ENCODE results near the gene VAV3. TPM values are rescaled to one million over a fixed set of nuclear protein-coding genes. Genes with fewer than 3 reads are reported as not detected.

VAV3 gene
- total and polyA plus RNA-seq, 5 experiments from 2014 or later: 2.2 to 13.1 (median 2.9) TPM

DNA sequence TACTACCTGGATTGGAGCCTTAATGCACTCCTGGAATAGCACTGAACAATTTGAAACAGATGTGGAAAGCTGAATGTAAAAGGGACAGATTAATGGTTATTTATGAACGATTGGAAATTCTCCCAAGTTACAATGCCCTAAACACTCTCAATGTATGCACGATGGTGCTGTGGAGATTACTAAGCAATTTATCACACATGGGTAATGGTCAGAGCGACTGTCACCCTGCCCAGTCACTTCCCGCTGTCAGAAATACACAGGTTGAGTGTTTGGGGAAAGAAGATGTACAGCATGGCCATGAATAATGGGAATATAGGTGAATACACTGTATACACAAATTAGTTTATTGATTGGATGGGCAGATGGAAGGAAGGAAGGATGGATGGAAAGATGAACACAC is 342.4 kb downstream of the VAV3 start:
- no peaks in the 10 kb centered on the region for H3K27me3 Mint-ChIP-seq

DNA sequence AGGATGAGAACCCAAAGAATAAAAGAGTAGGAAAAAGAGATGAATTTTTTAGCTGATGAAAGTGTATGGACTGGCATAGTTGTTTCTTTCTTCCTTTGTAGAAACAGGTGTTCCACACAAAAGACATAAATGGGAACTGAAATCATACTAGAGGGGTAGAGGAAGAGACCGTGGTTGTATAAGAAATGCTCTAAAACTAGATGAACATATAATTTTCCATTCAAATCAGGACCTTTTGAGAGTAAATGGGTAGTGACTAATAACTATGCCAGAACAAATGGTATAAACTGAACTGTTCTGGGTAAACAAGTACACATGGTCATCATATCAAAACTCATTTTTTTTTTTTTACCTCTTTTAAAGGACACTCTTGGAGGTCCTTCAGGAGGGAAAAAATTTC is 344.2 kb downstream of the VAV3 start:
- Mint-ChIP-seq H3K9me3 (peaks cover 0 to 10% (median 3%) of the 10 kb centered on the region in 9 donors), H3K4me1 (no peaks in the 10 kb centered on the region), H3K27me3 (no peaks in the 10 kb centered on the region), H3K36me3 (peaks cover 14 to 18% (median 16%) of the 10 kb centered on the region in 3 donors), H3K27ac (no peak overlapping the region), H3K4me3 (no peak overlapping the region)
- DNase-seq (no peak), ATAC-seq (no peak)
- POLR2A ChIA-PET: no interaction called here

More for the DNA sequence above, 342.4 kb downstream of the VAV3 start:
- DNase-seq: no peak
- Mint-ChIP-seq H3K27ac (no peak overlapping the region), H3K4me1 (no peaks in the 10 kb centered on the region), H3K9me3 (peaks cover 0 to 2% (median 0%) of the 10 kb centered on the region in 9 donors), H3K36me3 (peaks cover 3 to 5% (median 4%) of the 10 kb centered on the region in 3 donors), H3K4me3 (no peak overlapping the region)
- POLR2A ChIA-PET: no interaction called here
- ATAC-seq: no peak

- Mint-ChIP-seq H3K4me3 (no peak overlapping the region), H3K36me3 (peaks cover 25 to 33% (median 32%) of the 10 kb centered on the region in 3 donors), H3K27me3 (no peaks in the 10 kb centered on the region), H3K27ac (no peak overlapping the region), H3K9me3 (peaks cover 0 to 27% (median 7%) of the 10 kb centered on the region in 9 donors), H3K4me1 (no peaks in the 10 kb centered on the region)
- POLR2A ChIA-PET: no interaction called here
- no peak for ATAC-seq
- no peak for DNase-seq
These were observed 346.4 kb downstream of the VAV3 start for GRCh38 chr1:107618539-107618938.

- peaks cover 3 to 33% (median 9%) of the 10 kb centered on the region in 9 donors for H3K9me3 Mint-ChIP-seq
- no peak overlapping the region for H3K4me3 Mint-ChIP-seq
- DNase-seq: no peak
- ATAC-seq: no peak
- peaks cover 25 to 37% (median 37%) of the 10 kb centered on the region in 3 donors for H3K36me3 Mint-ChIP-seq
- POLR2A ChIA-PET: no interaction called here
- no peak overlapping the region for H3K27ac Mint-ChIP-seq
- no peaks in the 10 kb centered on the region for H3K4me1 Mint-ChIP-seq
- no peaks in the 10 kb centered on the region for H3K27me3 Mint-ChIP-seq
These were observed 347.1 kb downstream of the VAV3 start for GRCh38 chr1:107617921-107618320.

DNA sequence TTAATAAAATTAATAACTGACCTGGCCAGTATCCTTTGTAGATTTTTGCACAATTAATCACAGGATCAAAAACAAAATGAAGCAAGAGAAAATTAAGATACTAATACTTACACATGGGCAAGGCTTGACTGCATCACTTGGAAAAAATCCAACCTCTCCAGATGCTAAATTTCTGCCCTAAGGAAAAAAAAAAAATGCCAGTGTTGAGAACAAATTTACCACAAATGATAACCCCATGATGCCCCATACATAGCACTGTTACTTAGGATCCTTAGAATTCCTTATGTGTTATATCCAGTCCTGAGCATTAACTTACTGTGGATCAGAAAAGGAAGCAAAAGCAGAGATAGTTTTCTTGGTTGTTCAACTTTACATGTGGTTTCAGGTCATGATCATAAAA is 347.5 kb downstream of the VAV3 start:
- ATAC-seq (no peak), DNase-seq (no peak)
- no peaks in the 10 kb centered on the region for H3K27me3 Mint-ChIP-seq
- H3K4me3 Mint-ChIP-seq: no peak overlapping the region
- H3K4me1 Mint-ChIP-seq: no peaks in the 10 kb centered on the region
- peaks cover 3 to 38% (median 13%) of the 10 kb centered on the region in 9 donors for H3K9me3 Mint-ChIP-seq
- POLR2A ChIA-PET: no interaction called here
- H3K36me3 Mint-ChIP-seq: peaks cover 25 to 42% (median 40%) of the 10 kb centered on the region in 3 donors
- H3K27ac Mint-ChIP-seq: no peak overlapping the region

- H3K27me3 Mint-ChIP-seq: no peaks in the 10 kb centered on the region
- peaks cover 7 to 39% (median 34%) of the 10 kb centered on the region in 3 donors for H3K36me3 Mint-ChIP-seq
- H3K9me3 Mint-ChIP-seq: peaks cover 0 to 38% (median 22%) of the 10 kb centered on the region in 9 donors
- no peak overlapping the region for H3K27ac Mint-ChIP-seq
- H3K4me1 Mint-ChIP-seq: no peaks in the 10 kb centered on the region
- no peak for ATAC-seq
- DNase-seq: no peak
- H3K4me3 Mint-ChIP-seq: no peak overlapping the region
- POLR2A ChIA-PET: no interaction called here
These were observed 355.2 kb downstream of the VAV3 start for GRCh38 chr1:107609808-107610207.

DNA sequence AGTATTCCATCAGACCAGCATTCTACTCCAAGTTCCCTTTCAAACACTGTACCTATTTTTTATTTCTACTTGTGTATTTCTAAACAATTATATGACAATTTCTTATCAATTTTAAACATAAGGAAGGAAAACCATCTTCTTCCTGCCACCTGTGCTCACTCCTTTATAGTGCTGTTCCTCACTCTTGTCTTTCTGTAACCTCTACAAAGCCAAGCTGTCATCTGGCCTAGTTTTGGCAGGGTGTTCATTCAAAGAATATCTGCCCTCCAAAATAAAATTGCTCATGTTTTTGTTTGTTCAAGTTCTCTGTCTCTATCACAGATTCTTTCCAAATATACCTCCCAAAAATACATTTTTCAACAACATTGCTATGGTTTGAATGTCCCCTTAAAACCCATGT is 360.2 kb downstream of the VAV3 start:
- Mint-ChIP-seq H3K27me3 (no peaks in the 10 kb centered on the region), H3K36me3 (peaks cover 7 to 18% (median 12%) of the 10 kb centered on the region in 3 donors), H3K4me1 (peaks cover 0 to 3% (median 0%) of the 10 kb centered on the region in 4 donors), H3K9me3 (peaks cover 0 to 14% (median 8%) of the 10 kb centered on the region in 9 donors), H3K4me3 (no peak overlapping the region), H3K27ac (no peak overlapping the region)
- DNase-seq (no peak), ATAC-seq (no peak)
- POLR2A ChIA-PET: no interaction called here

GRCh38 chr1:107600607-107601160 is 364.3 kb downstream of the VAV3 start:
- POLR2A ChIA-PET: no interaction called here
- Mint-ChIP-seq H3K27me3 (no peaks in the 10 kb centered on the region), H3K36me3 (peaks cover 6 to 15% (median 10%) of the 10 kb centered on the region in 3 donors), H3K9me3 (peaks cover 0 to 3% (median 0%) of the 10 kb centered on the region in 9 donors), H3K4me3 (no peak overlapping the region), H3K27ac (no peak overlapping the region), H3K4me1 (peaks cover 0 to 3% (median 0%) of the 10 kb centered on the region in 4 donors)
- no peak for ATAC-seq
- DNase-seq: no peak

DNA sequence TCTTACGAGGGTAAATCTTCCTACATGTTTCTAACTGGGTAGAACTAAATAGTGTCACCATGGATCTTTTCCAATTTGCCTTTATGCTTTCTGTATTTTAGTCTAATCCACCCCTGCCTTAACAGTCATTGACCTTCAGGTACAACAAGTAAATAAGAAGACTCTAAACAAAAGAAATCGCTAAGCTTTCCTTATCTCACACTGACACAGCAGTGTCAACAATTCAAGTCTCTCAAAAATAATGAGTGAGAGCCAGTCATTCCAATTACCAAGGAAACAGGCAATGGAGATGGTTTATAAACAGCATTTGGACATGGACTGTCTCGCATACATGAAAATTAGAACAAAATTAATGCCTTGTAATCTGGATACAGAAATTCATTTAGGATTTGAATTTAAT is 365.8 kb downstream of the VAV3 start:
- peaks cover 6 to 18% (median 15%) of the 10 kb centered on the region in 3 donors for H3K36me3 Mint-ChIP-seq
- H3K27me3 Mint-ChIP-seq: no peaks in the 10 kb centered on the region
- DNase-seq (no peak), ATAC-seq (no peak)
- no peaks in the 10 kb centered on the region for H3K9me3 Mint-ChIP-seq
- H3K4me3 Mint-ChIP-seq: no peak overlapping the region
- H3K27ac Mint-ChIP-seq: no peak overlapping the region
- H3K4me1 Mint-ChIP-seq: peaks cover 0 to 3% (median under 1%) of the 10 kb centered on the region in 4 donors
- POLR2A ChIA-PET: no interaction called here

DNA sequence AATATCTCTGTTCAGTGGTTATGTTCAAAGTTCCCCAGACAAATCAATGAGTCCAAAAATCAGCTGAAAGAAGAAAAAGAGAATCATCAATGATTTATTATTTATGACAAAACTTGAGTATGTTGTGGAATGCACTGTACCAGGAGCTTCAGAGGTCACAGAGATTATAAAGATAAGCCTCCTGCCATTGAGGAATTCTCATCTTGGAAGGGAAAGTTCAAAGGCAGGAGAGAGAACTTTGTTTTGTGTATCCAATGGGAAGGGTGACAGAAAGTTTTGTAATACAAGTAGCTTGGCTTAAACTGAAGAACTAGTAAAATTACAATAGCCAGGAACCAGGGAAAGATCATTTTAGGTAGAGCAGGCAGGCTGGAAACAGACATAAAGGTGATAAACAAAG is 367.7 kb downstream of the VAV3 start:
- H3K36me3 Mint-ChIP-seq: peaks cover 6 to 18% (median 15%) of the 10 kb centered on the region in 3 donors
- POLR2A ChIA-PET: no interaction called here
- DNase-seq: no peak
- no peaks in the 10 kb centered on the region for H3K27me3 Mint-ChIP-seq
- no peak overlapping the region for H3K4me3 Mint-ChIP-seq
- H3K4me1 Mint-ChIP-seq: peaks cover 0 to 8% (median 2%) of the 10 kb centered on the region in 4 donors
- ATAC-seq: no peak
- no peak overlapping the region for H3K27ac Mint-ChIP-seq
- H3K9me3 Mint-ChIP-seq: no peaks in the 10 kb centered on the region

DNA sequence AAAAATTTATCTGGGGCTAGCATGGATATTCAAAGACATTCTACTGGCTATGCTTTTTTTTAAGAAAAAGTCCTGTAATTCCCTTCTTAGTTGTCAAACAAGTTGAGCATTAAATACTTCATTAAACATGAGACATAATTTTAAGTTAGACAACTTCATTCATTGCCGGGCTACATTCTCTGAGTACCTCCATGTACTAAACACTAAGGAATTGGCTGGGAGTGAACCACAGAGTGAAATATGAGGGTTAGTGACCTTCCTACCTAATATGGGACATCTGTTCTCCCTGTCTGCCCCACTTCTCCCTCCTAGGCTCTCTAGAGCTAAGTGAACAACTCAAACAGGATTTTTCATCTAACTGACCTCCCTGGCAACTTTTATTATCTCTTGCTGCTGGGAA is 370.4 kb downstream of the VAV3 start:
- Mint-ChIP-seq H3K27ac (no peak overlapping the region), H3K4me3 (no peak overlapping the region), H3K4me1 (peaks cover 0 to 11% (median 0%) of the 10 kb centered on the region in 4 donors), H3K9me3 (no peaks in the 10 kb centered on the region), H3K27me3 (no peaks in the 10 kb centered on the region), H3K36me3 (peaks cover 6 to 24% (median 12%) of the 10 kb centered on the region in 3 donors)
- DNase-seq (no peak), ATAC-seq (no peak)
- POLR2A ChIA-PET: no interaction called here

GRCh38 chr1:107593501-107594209 is 371.3 kb downstream of the VAV3 start:
- peaks cover 6 to 24% (median 12%) of the 10 kb centered on the region in 3 donors for H3K36me3 Mint-ChIP-seq
- DNase-seq: no peak
- H3K9me3 Mint-ChIP-seq: no peaks in the 10 kb centered on the region
- no peaks in the 10 kb centered on the region for H3K27me3 Mint-ChIP-seq
- no peak for ATAC-seq
- peaks cover 0 to 11% (median 0%) of the 10 kb centered on the region in 4 donors for H3K4me1 Mint-ChIP-seq
- no peak overlapping the region for H3K4me3 Mint-ChIP-seq
- POLR2A ChIA-PET: no interaction called here
- no peak overlapping the region for H3K27ac Mint-ChIP-seq

- DNase-seq (no peak), ATAC-seq (no peak)
- H3K4me1 Mint-ChIP-seq: peaks cover 0 to 11% (median 0%) of the 10 kb centered on the region in 4 donors
These were observed 373.9 kb downstream of the VAV3 start for GRCh38 chr1:107590900-107591622.

More at GRCh38 chr1:107590900-107591622, 373.9 kb downstream of the VAV3 start:
- Mint-ChIP-seq H3K9me3 (no peaks in the 10 kb centered on the region), H3K36me3 (peaks cover 5 to 26% (median 6%) of the 10 kb centered on the region in 3 donors), H3K4me3 (no peak overlapping the region), H3K27ac (no peak overlapping the region), H3K27me3 (no peaks in the 10 kb centered on the region)
- POLR2A ChIA-PET: no interaction called here
